Esophagus muscularis mucosa (tissue), 4 donors: ENCODE results near the gene NUCKS1. TPM values are rescaled to one million over a fixed set of nuclear protein-coding genes. Genes with fewer than 3 reads are reported as not detected.
A peak's percentile ranks its signal among the peaks of the same experiment; 100 is the strongest.

Experiments
- DNase-seq: peaks from one replicate; pipeline ENCODE4 v3.0.0-alpha.2; 2017; ENCODE audit errors: extremely low spot score
- H3K27ac ChIP-seq, 4 donors: fragments of 200-600 bp; sonication (generic); replicated peaks in 1 of 4; 1 replicate in 3 of 4; 2 replicates in 1 of 4; pipeline ENCODE4 v1.5.1; 2016 to 2019; ENCODE audit warnings: mild to moderate bottlenecking in 1 of 4
- H3K27me3 ChIP-seq, 4 donors: fragments of 200-600 bp; sonication (generic); one replicate each; pipeline versions ENCODE4 v1.5.1 to v1.6.0; 2016 to 2019
- H3K36me3 ChIP-seq, 4 donors: fragments of 200-600 bp; sonication (generic); one replicate each; pipeline ENCODE4 v1.5.1; 2016 to 2019
- H3K4me1 ChIP-seq, 4 donors: fragments of 200-600 bp; sonication (generic); one replicate each; pipeline ENCODE4 v1.5.1; 2016 to 2019
- H3K4me3 ChIP-seq, 4 donors: fragments of 200-600 bp; sonication (generic); 1 replicate in 2 of 4; 2 replicates in 2 of 4; pipeline ENCODE4 v1.5.1; 2016 to 2019; ENCODE audit warnings: mild to moderate bottlenecking in 4 of 4, moderate library complexity in 1 of 4
- H3K9me3 ChIP-seq, 4 donors: fragments of 200-600 bp; sonication (generic); 1 replicate in 3 of 4; 2 replicates in 1 of 4; pipeline ENCODE4 v1.5.1; 2016 to 2019
- EP300 ChIP-seq: sonication (generic); formaldehyde crosslinking; IDR thresholded peaks from one replicate; pipeline ENCODE4 v1.6.1; 2017; ENCODE audit warnings: antibody characterized with exemption
- POLR2A ChIP-seq: fragments of 450-650 bp; IDR thresholded peaks from one replicate; pipeline ENCODE4 v1.6.1; 2017; ENCODE audit warnings: antibody characterized with exemption, moderate library complexity, mild to moderate bottlenecking, low read depth
- POLR2AphosphoS5 ChIP-seq, 2 donors: sonication (generic); formaldehyde crosslinking; IDR thresholded peaks; one replicate each; pipeline ENCODE4 v1.6.1; 2017; ENCODE audit warnings: antibody characterized with exemption in 2 of 2
- WGBS: methylation state at CpG from one replicate; pipeline ENCODE4 v1.1.5; 2018; 5-methylcytosine and 5-hydroxymethylcytosine counted together
- intact Hi-C: fragments of 100-400 bp; cut with DNase I; formaldehyde crosslinking; loops from one replicate; pipeline ENCODE4 v1.15.1; 2023
- total RNA-seq, 4 donors: library from RNA; depleted of rRNA; stranded (reverse); fragments of >200 nt; gene quantifications; one replicate each; pipeline versions ENCODE4 v1.1.0 to v1.2.1, GENCODE V29; 2016
- TF ChIP-seq, protein P1 (sequence below), 3 experiments: fragments of 200-600 bp in 2 of 3; fragments of 450-650 bp in 1 of 3; sonication (generic) in 2 of 3; IDR thresholded peaks; one replicate each; pipeline ENCODE4 v1.5.1; 2017 to 2019; ENCODE audit warnings: antibody characterized with exemption in 3 of 3, mild to moderate bottlenecking in 2 of 3, moderate library complexity in 1 of 3

Gene NUCKS1
- total RNA-seq, 4 donors from 2014 or later, result 111 to 120 (median 116) TPM

GRCh38 chr1:205792961-205793673 is 43.1 kb upstream of the NUCKS1 start:
- H3K9me3 ChIP-seq, result no peaks in the 10 kb centered on the region
- 89% methylated on average over 5 of the region's 6 CpGs for WGBS
- no peak overlapping the region for H3K27ac ChIP-seq
- H3K4me1 ChIP-seq, result peaks cover 0 to 8% (median 2%) of the 10 kb centered on the region in 4 donors
- H3K27me3 ChIP-seq, result no peaks in the 10 kb centered on the region
- DNase-seq, result no peak
- intact Hi-C loops, result loop anchor here (5.0 kb wide), 1 partner anchor 124 kb away; no protein-coding TSS in a partner anchor
- no peak for TF ChIP-seq EP300
- TF ChIP-seq, protein P1, sequence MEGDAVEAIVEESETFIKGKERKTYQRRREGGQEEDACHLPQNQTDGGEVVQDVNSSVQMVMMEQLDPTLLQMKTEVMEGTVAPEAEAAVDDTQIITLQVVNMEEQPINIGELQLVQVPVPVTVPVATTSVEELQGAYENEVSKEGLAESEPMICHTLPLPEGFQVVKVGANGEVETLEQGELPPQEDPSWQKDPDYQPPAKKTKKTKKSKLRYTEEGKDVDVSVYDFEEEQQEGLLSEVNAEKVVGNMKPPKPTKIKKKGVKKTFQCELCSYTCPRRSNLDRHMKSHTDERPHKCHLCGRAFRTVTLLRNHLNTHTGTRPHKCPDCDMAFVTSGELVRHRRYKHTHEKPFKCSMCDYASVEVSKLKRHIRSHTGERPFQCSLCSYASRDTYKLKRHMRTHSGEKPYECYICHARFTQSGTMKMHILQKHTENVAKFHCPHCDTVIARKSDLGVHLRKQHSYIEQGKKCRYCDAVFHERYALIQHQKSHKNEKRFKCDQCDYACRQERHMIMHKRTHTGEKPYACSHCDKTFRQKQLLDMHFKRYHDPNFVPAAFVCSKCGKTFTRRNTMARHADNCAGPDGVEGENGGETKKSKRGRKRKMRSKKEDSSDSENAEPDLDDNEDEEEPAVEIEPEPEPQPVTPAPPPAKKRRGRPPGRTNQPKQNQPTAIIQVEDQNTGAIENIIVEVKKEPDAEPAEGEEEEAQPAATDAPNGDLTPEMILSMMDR (IDR thresholded peaks at IDR 0.05), result no peak
- TF ChIP-seq POLR2AphosphoS5 (IDR thresholded peaks at IDR 0.05), result no peak
- TF ChIP-seq POLR2A, result no peak
- H3K36me3 ChIP-seq, result peaks cover 43 to 88% (median 82%) of the 10 kb centered on the region in 4 donors
- no peak overlapping the region for H3K4me3 ChIP-seq

- no peak for DNase-seq
- Histone ChIP-seq H3K36me3 (peaks cover 43 to 81% (median 76%) of the 10 kb centered on the region in 4 donors), H3K4me3 (no peak overlapping the region), H3K27ac (no peak overlapping the region), H3K9me3 (no peaks in the 10 kb centered on the region), H3K4me1 (peaks cover 0 to 8% (median 3%) of the 10 kb centered on the region in 4 donors), H3K27me3 (no peaks in the 10 kb centered on the region)
- no peak for TF ChIP-seq EP300
- TF ChIP-seq, protein P1 (IDR thresholded peaks at IDR 0.05), result no peak
- TF ChIP-seq POLR2A, result no peak
- no peak for TF ChIP-seq POLR2AphosphoS5 (IDR thresholded peaks at IDR 0.05)
- intact Hi-C loops, result loop anchor here (5.0 kb wide), 1 partner anchor 125 kb away; no protein-coding TSS in a partner anchor
- 73% methylated on average over 7 of the region's 8 CpGs for WGBS
Observed at GRCh38 chr1:205792481-205792881, 42.5 kb upstream of the NUCKS1 start.

GRCh38 chr1:205791568-205792180 is 41.7 kb upstream of the NUCKS1 start:
- 78% methylated on average over 4 of the region's 5 CpGs for WGBS
- no peak for TF ChIP-seq POLR2AphosphoS5 (IDR thresholded peaks at IDR 0.05)
- no peak for TF ChIP-seq POLR2A
- TF ChIP-seq EP300, result no peak
- TF ChIP-seq, protein P1 (IDR thresholded peaks at IDR 0.05), result peak; percentile 73 to 84 (median 82)
- Histone ChIP-seq H3K27me3 (no peaks in the 10 kb centered on the region), H3K4me1 (peaks cover 0 to 8% (median 4%) of the 10 kb centered on the region in 4 donors), H3K4me3 (no peak overlapping the region), H3K27ac (no peak overlapping the region), H3K9me3 (no peaks in the 10 kb centered on the region), H3K36me3 (peaks cover 35 to 73% (median 68%) of the 10 kb centered on the region in 4 donors)
- intact Hi-C loops, result loop anchor here (1.0 to 5.0 kb wide), 2 partner anchors 126 to 186 kb away; no protein-coding TSS in a partner anchor
- DNase-seq, result no peak

DNA sequence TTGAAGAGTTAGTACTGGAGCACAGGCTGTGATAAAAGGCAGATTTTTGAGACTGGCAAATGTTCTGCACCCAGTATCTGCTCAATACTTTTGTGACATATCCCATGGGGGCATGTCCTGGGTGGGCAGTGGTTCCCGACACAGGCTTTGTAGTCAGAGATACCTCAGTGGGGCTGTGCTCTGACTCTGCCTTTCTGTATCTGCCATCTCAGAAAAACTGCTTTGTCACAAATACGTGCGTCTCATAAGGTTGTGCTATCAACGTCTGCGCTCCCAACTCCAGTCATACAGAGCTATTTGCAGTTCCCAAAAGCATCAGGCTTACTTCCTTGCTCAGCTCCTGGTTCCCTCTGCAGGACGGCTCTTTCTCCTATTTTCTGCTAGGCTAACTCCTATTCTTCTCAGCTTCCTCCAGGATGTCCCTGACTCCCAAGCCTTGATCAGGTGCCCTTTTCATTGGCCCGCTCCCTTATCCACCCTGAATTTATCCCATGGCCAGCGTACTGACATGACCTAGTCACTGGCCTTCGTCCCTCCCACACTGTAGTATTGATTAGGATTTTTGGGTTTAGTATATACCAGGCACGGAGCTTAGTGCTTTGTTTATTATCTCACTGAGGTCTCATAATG is 37.4 kb upstream of the NUCKS1 start:
- Histone ChIP-seq H3K4me1 (peaks cover 16 to 27% (median 24%) of the 10 kb centered on the region in 4 donors), H3K9me3 (no peaks in the 10 kb centered on the region), H3K4me3 (no peak overlapping the region), H3K27me3 (no peaks in the 10 kb centered on the region), H3K27ac (no peak overlapping the region), H3K36me3 (peaks cover 0 to 31% (median 25%) of the 10 kb centered on the region in 4 donors)
- DNase-seq, result no peak
- TF ChIP-seq POLR2AphosphoS5 (IDR thresholded peaks at IDR 0.05) (no peak), POLR2A (no peak)
- WGBS, result 86% methylated on average over 10 of the region's 10 CpGs
- intact Hi-C loops, result no loop called here

DNA sequence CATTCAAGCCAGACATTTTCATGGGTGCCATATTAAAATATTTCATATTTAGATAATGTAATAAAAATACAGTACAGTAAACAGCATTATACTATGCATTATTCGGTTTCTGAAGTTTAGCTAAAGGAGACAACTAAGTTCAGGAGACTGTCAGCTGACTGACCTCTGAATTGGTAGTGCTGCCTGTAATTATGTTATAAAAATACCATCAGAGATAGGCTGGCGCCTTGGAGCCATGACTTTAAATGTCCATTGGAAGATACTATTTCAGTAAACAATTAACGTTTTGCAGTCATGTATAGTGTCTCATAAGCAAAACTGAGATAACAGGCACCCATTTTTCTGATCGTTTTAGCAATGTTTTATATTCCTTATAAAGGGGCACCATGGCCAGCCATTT is 36.6 kb upstream of the NUCKS1 start:
- no peak for DNase-seq
- TF ChIP-seq POLR2A (no peak), EP300 (no peak), POLR2AphosphoS5 (IDR thresholded peaks at IDR 0.05) (no peak)
- TF ChIP-seq, protein P1 (IDR thresholded peaks at IDR 0.05), result no peak
- Histone ChIP-seq H3K27me3 (no peaks in the 10 kb centered on the region), H3K4me1 (peaks cover 16 to 25% (median 20%) of the 10 kb centered on the region in 4 donors), H3K9me3 (no peaks in the 10 kb centered on the region), H3K27ac (no peak overlapping the region), H3K36me3 (peaks cover 0 to 27% (median 19%) of the 10 kb centered on the region in 4 donors), H3K4me3 (no peak overlapping the region)
- intact Hi-C loops, result no loop called here
- WGBS, result 64% methylated on average over 4 of the region's 4 CpGs
